C4-2B (cell line): ENCODE results near the gene OR5M8.

ENCODE experiments used
- H3K27ac ChIP-seq: fragments of 450-650 bp; 2 replicates; pipeline ENCODE4 v1.5.1; 2017
- ZFX ChIP-seq: fragments of 450-650 bp; IDR thresholded peaks from 2 replicates; pipeline ENCODE4 v1.6.1; 2017
- TF ChIP-seq, protein P1 (sequence below): fragments of 450-650 bp; conservative IDR thresholded peaks from 2 replicates; pipeline ENCODE4 v1.5.1; 2017; ENCODE audit warnings: mild to moderate bottlenecking

Gene OR5M8

DNA sequence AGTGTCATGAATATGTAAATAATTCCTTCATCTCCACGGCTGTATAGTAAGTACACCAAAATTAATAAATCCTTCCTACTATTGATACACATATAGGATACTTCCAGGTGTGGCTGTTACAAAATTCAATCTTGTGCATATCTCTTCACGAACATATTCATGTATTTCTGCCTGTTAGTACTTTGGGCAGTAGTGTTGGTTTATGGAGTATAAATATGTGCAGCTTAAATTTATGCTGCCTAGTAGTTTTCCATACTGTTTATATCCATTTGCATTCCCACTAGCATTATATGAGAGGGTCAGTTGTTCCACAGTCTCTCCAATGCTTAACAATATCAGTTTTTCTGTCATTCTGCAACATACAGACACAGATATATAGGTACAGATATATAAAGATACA lies 3.9 kb upstream of the OR5M8 start:
- no peak overlapping the region for H3K27ac ChIP-seq
- no peak for TF ChIP-seq ZFX
- TF ChIP-seq, protein P1, sequence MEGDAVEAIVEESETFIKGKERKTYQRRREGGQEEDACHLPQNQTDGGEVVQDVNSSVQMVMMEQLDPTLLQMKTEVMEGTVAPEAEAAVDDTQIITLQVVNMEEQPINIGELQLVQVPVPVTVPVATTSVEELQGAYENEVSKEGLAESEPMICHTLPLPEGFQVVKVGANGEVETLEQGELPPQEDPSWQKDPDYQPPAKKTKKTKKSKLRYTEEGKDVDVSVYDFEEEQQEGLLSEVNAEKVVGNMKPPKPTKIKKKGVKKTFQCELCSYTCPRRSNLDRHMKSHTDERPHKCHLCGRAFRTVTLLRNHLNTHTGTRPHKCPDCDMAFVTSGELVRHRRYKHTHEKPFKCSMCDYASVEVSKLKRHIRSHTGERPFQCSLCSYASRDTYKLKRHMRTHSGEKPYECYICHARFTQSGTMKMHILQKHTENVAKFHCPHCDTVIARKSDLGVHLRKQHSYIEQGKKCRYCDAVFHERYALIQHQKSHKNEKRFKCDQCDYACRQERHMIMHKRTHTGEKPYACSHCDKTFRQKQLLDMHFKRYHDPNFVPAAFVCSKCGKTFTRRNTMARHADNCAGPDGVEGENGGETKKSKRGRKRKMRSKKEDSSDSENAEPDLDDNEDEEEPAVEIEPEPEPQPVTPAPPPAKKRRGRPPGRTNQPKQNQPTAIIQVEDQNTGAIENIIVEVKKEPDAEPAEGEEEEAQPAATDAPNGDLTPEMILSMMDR: no peak

DNA sequence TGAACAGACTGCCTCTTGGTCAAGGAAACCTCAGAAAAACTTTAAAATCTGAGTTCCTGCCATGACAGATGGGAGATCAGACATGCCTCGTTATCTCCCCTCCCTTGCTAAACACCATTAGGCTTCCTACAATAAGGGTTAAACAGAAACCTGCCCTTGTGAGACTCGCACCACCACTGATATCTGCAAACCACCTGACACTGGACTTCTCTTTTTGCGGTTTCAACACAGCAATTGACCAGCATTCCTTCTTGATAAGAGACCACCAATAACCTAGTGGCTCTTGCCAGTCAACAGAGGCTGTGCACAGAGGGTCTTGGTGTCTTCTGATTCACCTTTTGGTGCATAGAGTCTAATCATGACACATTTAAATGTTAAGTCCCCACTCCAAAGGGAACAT lies 4.4 kb downstream of the OR5M8 start:
- no peak overlapping the region for H3K27ac ChIP-seq
- no peak for TF ChIP-seq ZFX
- TF ChIP-seq, protein P1: no peak

DNA sequence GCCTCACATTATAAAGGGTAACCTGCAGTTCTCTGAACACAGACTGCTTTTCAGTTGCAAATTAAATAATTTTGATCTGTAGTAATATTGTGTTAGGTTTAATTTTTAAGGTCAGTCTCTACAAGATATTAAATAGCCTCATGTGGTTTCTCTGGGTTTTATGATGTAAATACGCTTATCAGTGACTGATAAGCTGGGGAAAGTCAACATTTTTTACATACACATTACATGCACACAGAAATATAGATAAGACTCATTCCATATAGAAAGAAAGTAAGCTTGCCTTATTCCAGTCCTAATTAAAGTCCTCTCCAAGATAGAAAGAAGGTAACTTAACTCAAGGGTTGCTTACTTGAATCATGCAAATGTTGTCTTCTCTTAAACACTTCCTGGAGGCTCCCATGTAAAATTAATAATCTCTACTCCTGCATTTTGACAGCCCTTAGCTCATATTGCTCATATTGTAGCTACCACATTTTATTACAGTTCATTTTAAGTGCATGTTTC lies 16.4 kb downstream of the OR5M8 start:
- H3K27ac ChIP-seq: no peak overlapping the region
- no peak for TF ChIP-seq ZFX
- TF ChIP-seq, protein P1: no peak

DNA sequence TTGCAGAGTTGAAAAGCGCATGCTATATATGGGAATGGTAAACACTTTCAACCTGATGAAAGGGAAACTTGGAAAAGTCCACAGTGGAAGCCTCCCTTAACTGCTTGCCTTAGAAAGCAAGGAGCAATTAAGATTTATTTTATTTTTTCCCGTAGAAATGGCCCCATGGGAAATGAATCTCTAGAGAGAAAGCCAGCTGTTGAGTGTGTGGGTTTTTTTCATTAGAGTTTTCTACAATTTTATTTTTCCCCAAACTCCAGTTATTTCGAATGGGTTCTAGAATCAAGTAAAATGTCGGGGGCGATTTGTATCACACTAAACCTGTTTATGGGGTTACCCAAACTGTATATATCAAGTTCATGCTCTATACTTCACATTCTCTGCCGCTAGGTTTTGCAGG lies 17.9 kb downstream of the OR5M8 start, which contains the start of gene OR5M3:
OR5M3 (minus strand) TSS at position 101 of the 400 bp plus-strand sequence. CDS start 2,855 bp downstream, outside the sequence.
- no peak within 1 kb of the TSS for H3K27ac ChIP-seq
- TF ChIP-seq, protein P1: no peak
- no peak for TF ChIP-seq ZFX

DNA sequence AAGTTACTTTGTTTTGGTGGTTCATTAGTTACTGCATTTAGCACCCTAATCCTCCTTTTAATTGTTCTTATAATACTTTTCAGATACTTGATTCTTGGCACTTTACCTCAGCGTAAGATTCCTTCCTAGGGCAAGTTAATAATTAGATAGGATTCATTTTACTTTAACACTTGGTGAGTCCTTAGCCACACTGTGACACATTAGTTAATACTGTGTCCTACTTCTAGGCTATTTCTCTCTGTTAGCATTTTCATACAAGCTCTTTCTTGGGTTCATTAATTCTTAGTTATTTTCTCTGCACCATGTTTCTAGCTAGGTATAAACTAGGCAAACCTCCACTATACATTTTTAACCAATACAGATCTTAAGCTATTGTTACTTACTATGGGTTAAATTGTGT lies 34.1 kb downstream of the OR5M8 start:
- no peak overlapping the region for H3K27ac ChIP-seq
- TF ChIP-seq, protein P1: no peak
- TF ChIP-seq ZFX: no peak

DNA sequence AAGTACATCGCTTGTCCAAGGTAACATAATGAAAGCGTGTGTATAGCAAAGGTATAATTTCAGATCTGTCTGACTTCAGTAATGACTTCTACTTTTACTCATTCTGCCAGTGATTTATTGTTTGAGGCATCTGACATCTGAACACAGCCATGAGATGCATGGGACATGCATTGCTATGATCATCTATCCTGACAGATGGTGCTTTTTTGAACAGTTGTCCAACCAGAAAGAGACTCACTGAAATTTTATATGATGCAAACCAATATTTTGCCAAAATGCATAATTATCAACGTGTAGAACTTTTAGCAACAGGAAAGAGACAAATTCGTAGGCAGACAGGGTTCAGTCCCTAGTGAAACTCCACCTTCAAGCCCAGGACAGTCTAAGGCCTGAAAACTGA lies 37.6 kb downstream of the OR5M8 start:
- TF ChIP-seq, protein P1: no peak
- no peak for TF ChIP-seq ZFX
- no peak overlapping the region for H3K27ac ChIP-seq
